GM19397 (cell line): Measurements from ENCODE around the gene RPS23.

Experiments
- ATAC-seq: cut with Tn5 transposase; IDR thresholded peaks from one replicate; pipeline ENCODE4 v1.9.1; 2021; ENCODE audit warnings: mild to moderate bottlenecking, moderate library complexity; ENCODE audit not compliant: unreplicated experiment

RPS23 gene

DNA sequence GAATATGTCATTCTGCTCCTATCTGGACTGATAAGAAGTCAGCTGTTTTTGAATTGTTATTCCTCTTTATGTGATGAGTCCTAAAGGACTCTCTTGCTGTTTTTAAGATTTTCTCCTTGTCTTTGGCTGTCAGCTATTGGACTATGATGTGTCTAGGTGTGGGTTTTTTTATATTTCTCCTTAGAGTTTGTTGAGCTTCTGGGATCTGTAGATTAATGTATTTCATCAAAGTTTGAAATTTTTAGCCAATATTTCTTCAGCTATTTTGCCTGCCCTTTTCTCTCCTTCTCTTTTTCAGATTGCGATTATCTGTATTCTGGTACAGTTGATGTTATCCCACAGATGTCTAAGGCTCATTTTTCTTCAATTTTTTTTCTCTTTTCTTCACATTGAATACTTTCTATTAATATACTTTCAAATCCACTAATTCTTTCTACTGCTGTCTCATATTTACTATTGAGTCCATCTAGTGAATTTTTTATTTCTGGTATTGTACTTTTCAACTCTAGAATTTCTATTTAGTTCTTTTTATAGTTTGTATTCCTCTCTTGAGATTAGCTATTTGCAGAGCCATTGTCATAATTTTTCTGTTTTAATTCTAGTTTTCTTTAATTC lies 31.1 kb downstream of the RPS23 start:
- ATAC-seq: no peak

GRCh38 chr5:82244854-82245635 lies 33.1 kb downstream of the RPS23 start:
- no peak for ATAC-seq

GRCh38 chr5:82244151-82244550 lies 34.0 kb downstream of the RPS23 start:
- ATAC-seq: no peak

- ATAC-seq: no peak
Measured at GRCh38 chr5:82234885-82235284, 43.3 kb downstream of the RPS23 start.

DNA sequence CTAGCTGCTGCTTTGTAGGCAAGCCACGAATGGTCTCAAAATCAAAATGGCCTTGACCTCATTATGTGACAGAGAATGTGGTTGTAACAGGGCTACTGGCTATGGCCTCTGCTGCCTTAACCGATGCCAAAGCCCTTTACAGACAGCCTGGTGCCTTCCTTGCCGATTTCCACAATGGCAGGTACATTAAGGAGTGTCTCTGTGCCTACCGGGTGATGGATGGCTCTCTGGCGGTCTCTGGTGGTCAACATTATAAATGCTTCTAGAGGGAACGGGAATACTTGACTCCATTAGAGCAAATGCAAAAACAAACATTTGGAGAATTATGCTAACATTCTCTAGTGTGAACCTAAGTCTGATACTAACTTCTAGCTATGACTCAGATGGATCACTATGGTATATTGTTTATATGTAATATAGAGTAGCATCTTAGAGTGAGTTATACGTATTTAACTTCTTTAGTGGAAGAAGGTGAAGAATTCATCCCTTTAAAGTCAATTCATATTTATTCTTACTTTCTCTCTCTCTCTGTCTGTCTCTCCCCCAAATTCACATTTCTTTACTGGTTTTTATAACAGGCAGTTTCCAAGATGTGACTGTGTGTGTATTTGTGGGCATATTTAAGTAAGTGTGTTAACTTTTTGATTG lies 52.5 kb downstream of the RPS23 start:
- peak; percentile 58 for ATAC-seq
